Fibroblast of gingiva (primary cell): ENCODE measurements around the gene RASA3.
A peak's percentile ranks its signal among the peaks of the same experiment; 100 is the strongest.
"Not testable (repeated sequence)": the region's sequence is repeated elsewhere in the genome, so short reads cannot be mapped to it uniquely, and the experiment has no call there.

ENCODE experiments used
- DNase-seq: peaks from one replicate; pipeline ENCODE4 v3.0.0-alpha.2; 2011; ENCODE audit warnings: low read depth

RASA3 gene

DNA sequence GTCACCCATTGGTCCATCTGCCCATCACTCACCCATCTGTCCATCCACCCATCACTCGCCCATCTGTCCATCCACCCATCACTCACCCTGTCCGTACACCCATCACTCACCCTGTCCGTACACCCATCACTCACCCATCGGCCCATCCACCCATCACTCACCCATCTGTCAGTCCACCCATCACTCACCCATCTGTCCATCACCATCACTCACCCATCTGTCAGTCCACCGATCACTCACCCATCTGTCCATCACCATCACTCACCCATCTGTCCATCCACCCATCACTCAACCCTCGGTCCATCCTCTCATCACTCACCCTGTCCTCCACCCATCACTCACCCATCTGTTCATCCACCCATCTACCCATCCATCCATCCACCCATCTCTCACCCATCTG lies 143.6 kb downstream of the RASA3 start:
- DNase-seq = not testable (repeated sequence)

DNA sequence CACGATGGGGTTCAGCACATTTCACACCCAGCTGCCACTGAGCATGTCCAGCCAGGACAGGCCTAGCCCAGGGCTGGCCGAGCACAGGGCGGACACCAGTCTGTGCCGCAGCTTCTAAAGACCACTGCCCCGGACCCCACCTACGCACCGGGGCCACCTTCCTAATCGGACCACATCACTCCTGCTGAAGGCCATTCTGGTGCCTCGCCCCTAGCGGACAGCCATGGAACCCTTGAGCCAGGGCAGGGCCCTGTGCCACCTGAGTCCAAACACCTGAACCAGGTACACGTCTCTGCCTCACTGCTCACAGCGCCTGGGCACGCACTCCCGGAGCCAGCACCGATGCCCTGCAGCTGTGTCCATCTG lies 150.1 kb downstream of the RASA3 start:
- DNase-seq = no peak

DNA sequence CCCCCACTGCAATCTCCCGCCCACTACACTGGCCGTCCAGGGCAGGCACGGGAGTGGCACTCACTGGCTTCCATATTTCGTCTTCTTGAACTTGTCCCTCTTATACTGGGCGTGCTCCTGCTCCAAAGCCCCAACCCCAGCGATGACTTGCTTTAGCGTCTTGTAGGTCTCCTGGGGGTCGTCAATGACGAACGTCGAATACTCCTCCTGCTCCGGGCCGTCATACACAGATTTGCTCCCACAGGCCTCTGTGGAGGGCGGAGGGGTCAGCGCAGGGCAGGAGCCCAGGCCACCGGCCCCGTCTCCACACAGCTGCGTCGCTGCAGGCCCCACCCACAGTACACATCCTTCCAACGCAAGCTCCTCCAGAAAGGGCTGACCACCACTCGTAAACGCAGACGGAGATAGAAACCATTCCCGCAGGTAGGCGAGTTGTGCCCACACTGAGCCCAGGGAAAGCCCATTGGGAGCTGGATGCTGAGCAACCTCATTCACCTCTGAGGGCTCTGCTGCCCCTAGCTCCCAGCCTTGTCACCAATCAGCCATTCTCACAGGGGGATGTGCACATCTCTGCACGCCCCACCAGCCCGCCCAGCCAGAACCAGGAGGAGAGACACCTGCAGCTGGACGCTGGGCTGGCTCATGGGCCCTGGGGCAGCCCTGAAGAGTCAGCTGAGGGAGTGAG lies 150.7 kb downstream of the RASA3 start:
- no peak for DNase-seq

DNA sequence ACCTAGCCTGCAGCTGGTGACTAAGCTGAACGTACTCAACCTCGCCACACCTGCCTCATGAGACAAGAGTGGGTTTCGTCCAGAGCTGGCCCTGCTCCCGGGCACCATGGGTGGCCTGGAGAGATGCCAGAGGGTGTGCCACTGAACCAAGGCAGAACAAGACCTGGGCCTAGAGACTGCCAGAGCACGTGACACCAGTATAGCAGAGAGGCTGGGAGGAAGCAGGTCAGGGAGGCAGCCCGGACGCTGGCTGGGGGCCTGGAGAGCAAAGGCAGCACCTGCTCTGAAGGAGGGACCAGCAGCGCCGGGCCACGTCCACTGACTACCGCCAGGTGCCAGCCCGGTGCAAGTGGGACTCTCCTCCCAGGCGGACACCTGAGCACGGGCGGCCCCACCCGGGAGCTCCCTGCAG lies 151.2 kb downstream of the RASA3 start:
- DNase-seq = no peak

DNA sequence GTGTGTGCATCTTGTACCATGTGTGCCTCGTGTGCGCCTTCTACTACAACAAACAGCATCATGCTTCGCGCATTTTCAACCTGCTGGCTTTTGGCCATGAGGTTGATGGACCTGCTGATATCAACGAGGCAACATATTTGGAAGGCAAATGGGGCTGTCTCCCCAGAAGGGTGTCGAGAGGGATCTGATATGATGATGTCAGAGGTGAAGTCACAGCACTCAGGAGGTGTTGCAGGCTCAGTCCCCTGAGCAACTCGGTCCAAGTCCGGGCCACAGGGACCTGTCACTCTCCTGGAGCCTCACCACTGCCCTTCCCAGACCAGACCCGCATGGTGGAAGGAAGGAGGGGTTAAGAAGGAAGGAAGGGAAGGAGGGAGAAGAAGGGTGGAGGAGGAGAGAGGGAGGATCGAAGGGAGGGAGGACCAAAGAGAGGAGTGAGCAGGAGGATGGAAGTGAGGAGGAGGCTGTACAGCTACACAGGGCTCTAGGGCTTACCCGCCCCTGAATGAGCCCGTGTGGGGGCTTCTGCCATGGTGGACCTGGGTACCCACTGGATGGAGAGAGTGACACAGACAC lies 151.8 kb downstream of the RASA3 start:
- DNase-seq = no peak

DNA sequence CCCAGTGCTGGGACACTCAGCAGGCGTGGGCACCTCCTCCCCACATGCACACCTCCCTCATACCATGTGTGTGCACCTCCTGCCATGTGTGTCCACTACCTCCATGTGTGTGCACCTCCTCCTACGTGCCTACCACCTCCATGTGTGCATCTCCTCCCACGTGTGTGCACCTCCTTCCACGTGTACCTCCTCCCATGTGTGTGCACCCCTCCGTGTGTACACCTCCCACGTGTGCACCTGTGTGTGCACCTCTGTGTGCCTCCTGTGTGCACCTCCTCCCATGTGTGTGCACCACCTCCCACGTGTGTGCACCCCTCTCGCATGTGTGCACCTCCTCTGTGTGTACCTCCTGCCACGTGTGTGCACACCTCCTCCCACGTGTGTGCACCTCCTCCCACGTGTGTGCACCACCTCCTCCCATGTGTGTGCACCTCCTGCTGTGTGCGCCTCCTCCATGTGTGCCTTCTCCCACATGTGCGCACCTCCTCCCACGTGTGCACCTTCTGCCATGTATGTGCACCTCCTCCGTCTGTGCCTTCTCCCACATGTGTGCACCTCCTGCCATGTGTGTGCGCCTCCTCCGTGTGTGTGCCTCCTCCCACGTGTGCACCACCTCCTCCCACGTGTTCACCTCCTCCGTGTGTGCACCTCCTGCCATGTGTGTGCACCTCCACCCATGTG lies 152.5 kb downstream of the RASA3 start:
- DNase-seq = no peak

DNA sequence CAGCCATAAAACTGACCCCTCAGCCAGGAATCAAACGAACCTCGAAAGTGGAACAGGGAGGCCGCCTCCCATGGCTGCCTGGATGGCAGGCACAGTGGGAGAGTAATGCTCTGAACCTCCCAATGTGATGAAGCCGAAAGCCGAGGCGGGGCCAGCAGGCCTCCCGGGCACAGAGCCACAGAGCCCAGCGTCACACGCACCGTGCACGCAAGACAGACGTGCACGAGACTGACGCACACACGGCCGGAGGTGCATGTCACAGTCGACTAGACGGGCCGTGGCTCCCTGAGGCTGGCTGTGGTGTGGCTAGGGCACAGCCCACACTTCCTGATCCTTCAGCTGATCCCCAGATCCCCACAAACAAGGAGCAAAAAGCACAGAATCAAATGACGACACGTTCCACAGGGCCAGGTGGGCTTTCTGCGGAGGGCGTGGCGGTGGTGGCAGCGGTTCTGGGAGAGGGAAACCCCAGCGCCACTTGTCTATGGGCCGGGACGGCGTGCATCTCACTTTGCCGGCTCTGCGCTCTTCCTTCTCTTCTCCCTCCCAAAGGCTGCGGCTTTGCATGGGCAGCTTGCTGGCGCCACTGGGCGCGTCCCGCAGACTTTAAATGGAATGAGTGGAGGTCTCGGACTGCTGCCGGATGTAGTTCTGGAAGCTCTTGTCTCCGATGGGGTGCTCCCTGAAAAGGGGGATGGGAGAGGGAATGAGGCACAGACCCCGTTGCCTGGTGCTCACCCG lies 153.5 kb downstream of the RASA3 start:
- DNase-seq = peak; percentile 35

DNA sequence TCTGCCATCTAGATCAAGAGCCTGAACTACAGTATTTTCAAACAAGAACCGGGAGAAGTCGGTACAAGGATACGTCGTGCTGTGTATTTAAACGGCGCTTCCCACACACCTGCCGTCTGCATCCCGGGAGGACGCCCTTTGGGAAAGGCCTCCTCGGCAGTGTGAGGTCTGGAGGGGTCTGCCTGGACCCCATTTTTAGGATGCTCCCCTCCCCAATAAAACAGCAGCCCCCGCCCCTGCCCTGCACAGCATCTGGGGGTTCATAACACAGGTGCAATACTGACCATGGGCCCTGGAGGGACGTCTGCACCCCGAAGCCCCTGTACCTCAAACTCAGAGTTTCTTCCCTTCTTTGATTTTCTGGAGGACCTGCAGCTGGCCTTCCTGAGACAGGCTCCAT lies 154.4 kb downstream of the RASA3 start:
- no peak for DNase-seq

DNA sequence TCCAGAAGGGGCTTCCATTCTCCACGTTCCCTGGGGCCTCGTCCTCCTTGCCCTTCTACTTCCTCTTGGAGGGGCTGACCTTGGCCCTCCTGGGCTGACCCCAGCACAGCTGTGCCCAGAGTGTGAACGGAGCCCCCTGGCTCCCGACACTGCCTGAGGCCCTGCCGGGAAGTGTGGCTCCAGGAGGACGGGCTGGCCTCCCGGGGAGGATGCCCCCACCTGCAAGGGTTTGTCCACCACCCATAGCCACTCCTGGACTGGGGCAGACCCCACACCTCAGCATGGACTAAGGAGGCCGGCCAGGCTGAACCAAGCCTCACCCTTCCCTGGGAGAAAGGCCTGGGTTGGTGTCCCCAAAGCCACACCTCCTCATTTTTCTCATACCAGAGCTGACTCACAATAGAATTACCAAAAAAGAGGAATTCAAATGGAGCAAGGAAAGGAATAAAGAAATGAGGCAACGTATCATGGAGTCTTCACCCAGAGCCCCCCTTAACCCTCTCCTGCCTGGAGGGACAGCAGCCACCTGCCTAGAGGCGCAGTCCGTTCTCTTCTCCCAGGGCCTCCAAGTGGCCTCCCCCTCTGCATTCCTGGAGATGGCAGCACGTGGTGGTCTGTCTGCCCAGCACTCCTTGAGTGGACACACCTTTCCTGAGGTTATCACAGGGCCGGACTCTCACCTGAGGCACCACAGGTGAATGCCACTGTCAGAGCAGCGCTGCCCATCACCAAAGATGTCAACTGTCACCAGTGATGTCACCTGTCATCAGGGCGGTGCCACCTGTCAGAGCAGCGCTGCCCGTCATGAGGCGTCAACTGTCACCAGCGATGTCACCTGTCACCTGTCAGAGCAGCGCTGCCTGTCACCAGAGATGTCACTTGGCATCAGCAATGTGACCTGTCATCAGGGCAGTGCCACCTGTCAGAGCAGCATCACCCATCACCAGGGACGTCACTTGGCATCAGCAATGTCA lies 155.4 kb downstream of the RASA3 start:
- peak; percentile 69 for DNase-seq

DNA sequence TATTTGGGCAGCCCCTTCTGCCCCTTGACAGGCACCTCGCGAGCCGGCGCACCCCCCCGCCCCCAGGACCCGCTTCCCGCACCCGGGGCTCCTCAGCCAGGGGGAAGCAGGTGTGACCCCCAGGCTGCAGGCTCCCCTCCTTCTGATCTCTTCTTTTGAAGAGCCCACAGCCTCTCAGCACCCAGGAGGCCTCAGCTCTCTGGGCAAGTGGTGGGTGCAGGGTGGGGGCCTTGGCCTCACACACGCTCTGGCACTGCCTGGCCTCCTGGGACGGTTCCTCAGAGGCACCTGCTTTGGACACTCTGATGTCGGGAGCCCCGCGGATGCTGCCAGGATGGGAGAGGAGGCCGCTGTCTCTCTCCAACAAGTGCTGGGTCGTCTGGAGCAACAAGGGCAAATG lies 157.0 kb downstream of the RASA3 start:
- no peak for DNase-seq

DNA sequence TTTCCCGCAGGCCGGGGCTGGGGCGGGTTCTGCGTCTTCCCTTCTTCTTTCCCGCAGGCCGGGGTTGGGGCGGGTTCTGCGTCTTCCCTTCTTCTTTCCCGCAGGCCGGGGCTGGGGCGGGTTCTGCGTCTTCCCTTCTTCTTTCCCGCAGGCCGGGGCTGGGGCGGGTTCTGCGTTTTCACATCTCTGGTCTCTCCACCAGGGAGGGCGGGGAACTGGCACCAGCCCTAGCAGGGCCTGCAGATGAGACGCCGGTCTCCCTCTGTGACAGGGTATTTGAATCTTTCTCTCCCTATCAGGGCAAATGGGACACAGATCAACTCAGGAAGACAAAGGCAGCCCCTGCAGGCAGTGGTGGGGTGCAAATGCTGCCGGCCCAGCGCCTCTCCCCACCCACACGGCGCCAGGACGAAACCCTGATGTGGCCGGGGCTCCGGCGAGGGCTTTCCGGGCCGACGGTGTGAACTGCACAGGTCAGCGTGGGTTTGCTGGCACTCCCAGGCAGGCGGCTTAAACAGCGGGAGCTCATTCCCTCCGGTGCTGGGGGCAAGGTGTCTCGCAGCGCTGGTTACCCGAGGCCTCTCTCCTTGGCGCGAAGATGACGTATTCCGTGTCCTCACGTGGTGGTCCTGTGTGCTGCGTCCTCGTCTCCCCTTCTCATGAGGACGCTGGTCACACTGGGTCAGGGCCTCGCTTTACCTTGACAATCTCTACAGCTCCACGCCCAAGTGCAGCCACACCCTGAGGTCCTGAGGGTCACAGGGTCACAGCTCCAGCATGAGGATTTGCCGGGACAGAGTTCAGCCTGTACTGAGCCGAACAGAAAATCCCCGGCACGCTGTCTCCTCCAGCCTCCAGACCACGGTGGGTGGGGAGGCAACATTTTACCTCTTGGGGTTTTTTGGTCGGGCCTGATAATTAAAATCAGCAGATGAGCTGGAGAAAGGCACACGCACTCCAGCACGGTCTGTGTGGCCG lies 157.8 kb downstream of the RASA3 start:
- no peak for DNase-seq

DNA sequence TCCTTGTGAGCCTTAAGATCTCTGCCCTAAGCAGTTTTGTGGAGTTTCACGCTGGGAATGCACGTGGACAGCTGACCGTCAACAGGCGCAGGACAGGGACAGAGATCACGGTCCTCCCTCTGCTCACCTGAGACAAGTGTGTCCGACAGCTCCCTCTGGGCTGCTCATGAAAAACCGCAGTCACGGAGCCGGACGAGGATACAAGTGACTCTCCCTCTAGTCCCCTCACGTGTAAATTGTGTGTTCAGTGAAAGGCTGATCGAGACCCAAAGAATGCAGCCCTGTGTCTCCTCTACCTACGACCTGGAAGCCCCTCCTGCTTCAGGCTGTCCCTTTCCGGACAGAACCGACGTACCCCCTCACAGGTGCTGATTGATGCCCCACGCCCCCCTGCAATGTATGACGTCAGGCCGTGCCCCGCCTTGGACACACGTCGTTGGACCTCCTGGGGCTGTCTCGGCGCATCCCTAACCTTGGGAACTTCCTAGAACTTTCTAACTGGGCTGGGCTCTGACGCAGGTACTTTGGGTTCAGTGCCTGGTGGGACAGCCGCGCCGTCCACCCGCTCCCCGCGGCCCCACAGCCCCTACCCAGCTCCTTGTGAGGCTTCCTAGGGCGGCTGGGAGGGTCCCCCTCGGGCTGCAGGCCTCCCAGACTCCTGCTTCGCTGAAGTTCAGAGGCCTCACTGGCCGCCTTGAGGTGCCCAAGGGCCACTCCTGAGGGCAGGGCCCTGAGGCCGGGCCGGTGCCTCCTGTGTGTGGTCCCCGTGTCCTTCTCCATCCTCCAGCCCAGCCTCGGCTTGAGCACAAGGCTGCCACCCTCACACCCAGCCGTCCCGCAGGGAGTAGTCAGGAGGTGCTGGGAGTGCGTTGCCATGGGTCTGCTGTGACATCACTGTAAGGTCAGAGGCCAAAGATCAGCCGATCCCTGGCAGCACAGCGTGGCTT lies 158.9 kb downstream of the RASA3 start, which contains the start of gene C13orf46:
C13orf46 (minus strand) TSS at position 859 of the 947 bp plus-strand sequence; CDS start at position 780, 79 bp downstream.
- DNase-seq = no peak

DNA sequence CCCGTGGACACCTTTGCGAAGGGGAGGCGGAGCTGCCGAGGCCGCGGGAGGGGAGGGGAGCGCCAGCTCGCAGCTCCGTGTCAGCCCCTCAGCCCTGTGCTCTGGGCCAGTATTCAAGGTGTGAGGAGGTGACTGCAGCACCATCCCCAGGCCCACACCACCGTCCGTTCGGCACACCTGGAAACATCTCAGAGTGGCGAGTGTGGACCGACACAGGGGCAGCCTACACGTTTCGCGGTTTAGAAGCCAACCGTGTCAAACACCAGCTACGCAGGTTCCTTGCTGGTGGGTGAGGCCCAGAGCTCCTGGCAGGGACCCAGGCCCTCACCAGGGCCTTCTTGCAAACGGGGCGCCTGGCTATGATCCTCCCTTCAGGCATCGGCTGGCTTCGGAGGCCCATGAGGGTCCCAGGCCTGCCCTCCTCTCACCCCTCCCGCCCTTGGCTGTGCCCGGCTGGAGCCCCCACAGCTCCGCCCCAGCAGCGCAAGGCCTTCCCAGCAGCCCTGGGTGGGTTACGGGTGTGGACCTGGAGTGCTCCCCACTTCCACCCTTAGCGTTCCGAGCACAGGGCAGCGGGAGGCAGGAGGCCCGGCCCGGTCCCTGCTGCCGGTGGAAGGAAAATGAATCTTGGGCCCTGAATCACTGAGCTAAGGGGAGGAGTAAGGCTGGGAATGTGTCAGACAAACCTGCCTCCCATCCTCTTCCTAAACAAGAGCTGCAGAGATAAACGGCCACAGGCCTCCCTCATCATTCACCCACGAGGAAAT lies 159.8 kb downstream of the RASA3 start:
- no peak for DNase-seq

DNA sequence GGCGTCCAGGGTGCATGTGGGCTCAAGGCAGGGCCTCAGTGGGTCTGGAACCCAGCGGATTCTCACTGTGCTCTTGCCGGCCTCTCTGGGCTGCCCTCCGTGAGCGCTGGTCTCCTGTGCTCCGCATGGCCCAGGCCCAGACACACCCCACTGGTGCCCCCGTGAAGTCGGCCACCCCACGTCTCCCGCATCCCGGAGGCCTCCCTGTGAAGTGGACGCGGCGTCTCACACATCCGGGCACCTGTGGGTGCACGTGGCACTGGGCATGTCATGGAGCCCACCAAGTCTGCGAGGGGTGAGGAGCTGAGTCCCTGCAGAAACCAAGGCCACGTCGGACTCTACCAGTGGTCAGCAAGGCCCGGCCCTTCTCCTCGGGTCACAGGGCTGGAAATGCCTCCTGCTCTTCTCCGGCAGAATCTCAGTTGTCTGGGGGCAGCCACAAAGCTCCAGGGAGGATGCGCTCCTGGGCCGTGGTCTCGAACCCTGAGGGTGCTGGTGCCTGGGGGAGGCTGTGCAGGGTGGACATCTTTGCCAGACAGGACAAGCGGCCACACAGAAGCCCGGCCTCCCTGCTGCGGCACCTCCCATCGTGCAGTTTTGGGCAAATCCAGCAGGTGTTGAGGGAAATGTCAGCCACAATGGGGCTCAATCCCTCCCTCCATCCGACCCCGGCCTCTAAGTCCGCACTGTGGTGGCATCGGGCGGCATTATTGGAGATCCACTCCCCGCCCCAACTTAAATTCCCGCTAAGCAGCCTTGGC lies 160.8 kb downstream of the RASA3 start:
- no peak for DNase-seq

DNA sequence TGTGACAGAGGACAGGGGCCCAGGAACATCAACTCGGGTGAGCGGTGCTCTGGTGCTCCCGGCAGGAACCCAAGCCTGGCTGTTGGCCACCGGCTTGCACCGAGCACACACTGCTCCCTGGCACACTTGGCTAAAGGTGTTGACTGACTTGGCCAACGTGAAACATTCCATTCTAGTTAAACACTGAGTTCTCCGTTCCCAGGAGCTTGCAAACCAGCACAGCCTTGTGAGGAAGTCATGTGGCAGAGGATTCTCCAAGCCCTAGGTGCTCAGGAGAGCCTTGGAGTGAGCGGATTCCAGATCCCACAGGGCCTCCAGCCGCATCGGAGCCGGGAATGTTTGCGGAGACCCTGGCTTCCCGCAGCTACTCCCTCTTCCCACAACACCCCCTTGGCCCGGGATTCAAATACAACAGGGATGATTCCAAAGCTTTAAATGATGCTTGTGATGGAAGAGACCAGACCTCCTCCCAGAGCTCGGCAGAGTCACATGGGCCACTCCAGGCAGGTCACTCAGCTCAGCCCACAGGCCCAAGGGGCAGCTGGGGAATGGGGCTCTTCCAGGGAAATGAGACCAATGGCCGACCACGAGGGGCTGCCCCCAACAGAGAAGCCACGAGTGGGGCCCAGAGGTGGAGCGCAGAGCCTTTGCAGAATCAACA lies 161.5 kb downstream of the RASA3 start:
- no peak for DNase-seq

DNA sequence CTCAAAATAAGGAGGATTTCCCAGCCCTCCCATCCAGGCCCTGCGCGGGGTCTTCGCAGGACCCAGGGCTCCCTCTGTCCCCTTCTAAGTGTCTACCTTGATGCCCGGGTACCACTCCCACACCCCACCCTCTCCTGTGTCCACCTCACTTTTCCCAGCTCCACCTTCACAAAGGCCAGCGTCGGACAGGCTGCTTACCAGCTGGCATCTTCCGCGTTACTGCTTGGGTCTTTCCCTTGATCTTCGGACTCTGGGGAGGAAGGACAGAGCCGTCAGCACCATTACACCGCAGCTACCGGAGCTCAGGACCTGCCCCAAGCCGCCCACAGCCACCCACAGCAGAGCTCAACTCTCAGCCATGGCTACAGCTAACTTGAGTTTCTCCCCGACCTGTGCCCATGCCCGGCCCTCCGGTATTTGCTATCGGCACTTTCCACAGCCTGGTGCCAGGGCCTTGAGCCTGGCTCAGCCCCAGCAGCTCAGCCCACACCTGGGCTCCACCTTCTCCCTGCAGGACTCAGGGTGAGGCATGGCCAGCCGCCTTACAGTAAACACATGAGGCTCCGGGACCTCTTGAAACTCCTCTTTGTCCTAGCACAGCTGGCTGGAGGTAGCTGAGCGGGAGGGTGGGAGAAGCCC lies 162.3 kb downstream of the RASA3 start:
- no peak for DNase-seq
